WTC11 (cell line): ENCODE results near the gene LETM1. TPM values are rescaled to one million over a fixed set of nuclear protein-coding genes. Genes with fewer than 3 reads are reported as not detected.

Experiments
- ATAC-seq: fragments of 200-7000 bp; cut with Tn5 transposase; 2 replicates; pipeline ENCODE4 v1.10.0; 2021; ENCODE audit warnings: mild to moderate bottlenecking, moderate library complexity
- CTCF ChIA-PET: fragments of 300-600 bp; sonication (Branson Sonifier 250); formaldehyde crosslinking; loops from one replicate; lab custom pipeline; 2021; ENCODE audit warnings: antibody characterized with exemption; lab: Charles Lee
- POLR2A ChIA-PET: fragments of 350-600 bp; sonication (Branson Sonifier 250); formaldehyde crosslinking; loops from one replicate; lab custom pipeline; 2021; ENCODE audit warnings: antibody characterized with exemption; lab: Charles Lee
- DNase-seq: peaks from one replicate; pipeline ENCODE4 v3.0.0; 2021; ENCODE audit warnings: low spot score
- H3K27ac Mint-ChIP-seq: 2 replicates; pipeline ENCODE4 v1.8.0; 2021; ENCODE audit warnings: mixed read lengths
- H3K27me3 Mint-ChIP-seq: 2 replicates; pipeline ENCODE4 v1.8.0; 2021; ENCODE audit warnings: low read depth, mild to moderate bottlenecking, moderate library complexity, mixed read lengths
- H3K36me3 Mint-ChIP-seq: 2 replicates; pipeline ENCODE4 v1.8.0; 2021; ENCODE audit warnings: mixed read lengths
- H3K4me1 Mint-ChIP-seq: 2 replicates; pipeline ENCODE4 v1.8.0; 2022; ENCODE audit warnings: mixed read lengths
- H3K4me3 Mint-ChIP-seq: 2 replicates; pipeline ENCODE4 v1.8.0; 2021; ENCODE audit warnings: mild to moderate bottlenecking, moderate library complexity, mixed read lengths
- H3K9me3 Mint-ChIP-seq: 2 replicates; pipeline ENCODE4 v1.8.0; 2021; ENCODE audit warnings: mixed read lengths
- CREB1 ChIP-seq: sonication (generic); formaldehyde crosslinking; IDR thresholded peaks from 2 replicates; pipeline ENCODE4 v1.8.0; 2023; ENCODE audit warnings: mild to moderate bottlenecking, missing genetic modification reagents
- CREM ChIP-seq: sonication (generic); formaldehyde crosslinking; IDR thresholded peaks from 2 replicates; pipeline ENCODE4 v1.8.1; 2022; ENCODE audit warnings: mild to moderate bottlenecking, missing genetic modification reagents, moderate library complexity
- ELF4 ChIP-seq: sonication (generic); formaldehyde crosslinking; IDR thresholded peaks from 2 replicates; pipeline ENCODE4 v1.8.1; 2022; ENCODE audit warnings: low read depth, mild to moderate bottlenecking, moderate library complexity, missing genetic modification reagents
- ETV6 ChIP-seq: sonication (generic); formaldehyde crosslinking; IDR thresholded peaks from 2 replicates; pipeline ENCODE4 v1.8.1; 2022; ENCODE audit warnings: mild to moderate bottlenecking, missing genetic modification reagents
- FOXK1 ChIP-seq: sonication (generic); formaldehyde crosslinking; IDR thresholded peaks from 2 replicates; pipeline ENCODE4 v1.8.0; 2022; ENCODE audit warnings: mild to moderate bottlenecking, moderate library complexity, missing genetic modification reagents
- JUN ChIP-seq: sonication (generic); formaldehyde crosslinking; IDR thresholded peaks from 2 replicates; pipeline ENCODE4 v1.8.0; 2023; ENCODE audit warnings: mild to moderate bottlenecking, missing genetic modification reagents
- KAT7 ChIP-seq: sonication (generic); formaldehyde crosslinking; IDR thresholded peaks from 2 replicates; pipeline ENCODE4 v1.8.1; 2023; ENCODE audit warnings: missing genetic modification reagents, mild to moderate bottlenecking, borderline replicate concordance
- MYBL2 ChIP-seq: sonication (generic); formaldehyde crosslinking; IDR thresholded peaks from 2 replicates; pipeline ENCODE4 v1.8.1; 2023; ENCODE audit warnings: mild to moderate bottlenecking, moderate library complexity, missing genetic modification reagents
- NR1H2 ChIP-seq: sonication (generic); formaldehyde crosslinking; IDR thresholded peaks from 2 replicates; pipeline ENCODE4 v1.9.0; 2021; ENCODE audit warnings: mild to moderate bottlenecking, moderate library complexity, missing genetic modification reagents
- NR2C2 ChIP-seq: sonication (generic); formaldehyde crosslinking; IDR thresholded peaks from 2 replicates; pipeline ENCODE4 v1.8.0; 2022; ENCODE audit warnings: mild to moderate bottlenecking, missing genetic modification reagents
- RORB ChIP-seq: fragments of 250-450 bp; sonication (Bioruptor Pico); IDR thresholded peaks from 2 replicates; pipeline ENCODE4 v1.9.0; 2021; ENCODE audit warnings: mild to moderate bottlenecking
- SMAD4 ChIP-seq: sonication (generic); formaldehyde crosslinking; IDR thresholded peaks from 2 replicates; pipeline ENCODE4 v1.8.0; 2022; ENCODE audit warnings: mild to moderate bottlenecking, missing genetic modification reagents
- TEAD4 ChIP-seq: sonication (generic); formaldehyde crosslinking; IDR thresholded peaks from 2 replicates; pipeline ENCODE4 v1.8.0; 2022; ENCODE audit warnings: mild to moderate bottlenecking, missing genetic modification reagents
- ZNF121 ChIP-seq: sonication (generic); formaldehyde crosslinking; IDR thresholded peaks from 2 replicates; pipeline ENCODE4 v1.8.0; 2023; ENCODE audit warnings: missing genetic modification reagents
- ZNF263 ChIP-seq: sonication (generic); formaldehyde crosslinking; IDR thresholded peaks from 2 replicates; pipeline ENCODE4 v1.8.1; 2022; ENCODE audit warnings: low read depth, mild to moderate bottlenecking, moderate library complexity, missing genetic modification reagents
- ZNF317 ChIP-seq: sonication (generic); formaldehyde crosslinking; IDR thresholded peaks from 2 replicates; pipeline ENCODE4 v1.8.1; 2023; ENCODE audit warnings: low read depth, mild to moderate bottlenecking, moderate library complexity, missing genetic modification reagents, borderline replicate concordance
- total RNA-seq: library from RNA; stranded (reverse); gene quantifications from 3 replicates; pipeline ENCODE4 v1.2.3, GENCODE V29; 2021
- TF ChIP-seq, protein P1 (sequence below): sonication (generic); formaldehyde crosslinking; conservative IDR thresholded peaks from 2 replicates; pipeline ENCODE4 v1.8.1; 2023; ENCODE audit warnings: mild to moderate bottlenecking, low read depth, missing genetic modification reagents, moderate library complexity
- TF ChIP-seq, protein P2 (sequence below): sonication (generic); formaldehyde crosslinking; IDR thresholded peaks from 2 replicates; pipeline ENCODE4 v1.8.1; 2022; ENCODE audit warnings: low read depth, mild to moderate bottlenecking, moderate library complexity, missing genetic modification reagents, borderline replicate concordance
- TF ChIP-seq, protein P3 (sequence below): sonication (generic); formaldehyde crosslinking; IDR thresholded peaks from 2 replicates; pipeline ENCODE4 v1.8.0; 2023; ENCODE audit warnings: missing genetic modification reagents
- TF ChIP-seq, protein P4 (sequence below): sonication (generic); formaldehyde crosslinking; IDR thresholded peaks from 2 replicates; pipeline ENCODE4 v1.8.0; 2022; ENCODE audit warnings: mild to moderate bottlenecking, missing genetic modification reagents
- TF ChIP-seq, protein P5 (sequence below): fragments of 250-450 bp; sonication (Bioruptor Pico); IDR thresholded peaks from 2 replicates; pipeline ENCODE4 v1.9.0; 2021; ENCODE audit warnings: mild to moderate bottlenecking, borderline replicate concordance

Gene LETM1
- total RNA-seq, 1 experiment from 2014 or later: 66.7 TPM

DNA sequence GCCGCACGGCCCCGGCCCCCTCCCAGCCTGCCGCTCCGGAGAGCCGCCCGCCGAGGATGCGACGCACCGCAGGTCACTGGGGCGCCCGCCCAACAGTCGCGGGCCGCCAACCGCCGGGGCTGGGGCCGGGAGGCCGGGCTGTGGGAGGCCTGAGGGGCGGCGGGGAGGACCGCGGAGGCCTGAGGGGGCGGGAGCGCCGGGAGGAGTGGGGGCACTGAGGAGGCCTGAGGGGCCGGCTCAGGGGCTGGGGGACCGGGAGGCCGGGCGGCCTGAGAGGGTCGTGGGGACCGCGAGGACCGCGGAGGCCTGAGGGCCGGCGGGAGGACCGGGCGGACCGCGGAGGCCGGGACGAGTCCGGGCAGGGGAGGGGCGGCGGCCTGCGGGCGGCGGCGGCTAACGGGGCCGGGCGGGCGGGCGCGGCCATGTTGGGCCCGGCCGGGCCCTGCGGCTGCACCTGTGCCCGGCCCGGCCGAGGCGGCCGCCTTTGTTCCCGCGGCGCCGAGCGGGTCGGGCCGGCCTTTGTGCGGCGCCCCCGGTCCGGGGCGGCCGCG is 15.6 kb upstream of the LETM1 start:
- Mint-ChIP-seq H3K4me3 (peak overlapping the region; percentile 25; the same call in 1 of the 2 replicates), H3K4me1 (peaks cover 34% of the 10 kb centered on the region), H3K27me3 (peaks cover 40% of the 10 kb centered on the region), H3K36me3 (no peaks in the 10 kb centered on the region), H3K9me3 (no peaks in the 10 kb centered on the region), H3K27ac (no peak overlapping the region)
- peak; percentile 7 for ATAC-seq
- DNase-seq: peak; percentile 53
- ChIA-PET CTCF (no interaction called here), POLR2A (no interaction called here)
- TF ChIP-seq ELF4 (CRISPR knock-in tag): no peak
- peak; percentile 77 for TF ChIP-seq ZNF263 (CRISPR knock-in tag)

DNA sequence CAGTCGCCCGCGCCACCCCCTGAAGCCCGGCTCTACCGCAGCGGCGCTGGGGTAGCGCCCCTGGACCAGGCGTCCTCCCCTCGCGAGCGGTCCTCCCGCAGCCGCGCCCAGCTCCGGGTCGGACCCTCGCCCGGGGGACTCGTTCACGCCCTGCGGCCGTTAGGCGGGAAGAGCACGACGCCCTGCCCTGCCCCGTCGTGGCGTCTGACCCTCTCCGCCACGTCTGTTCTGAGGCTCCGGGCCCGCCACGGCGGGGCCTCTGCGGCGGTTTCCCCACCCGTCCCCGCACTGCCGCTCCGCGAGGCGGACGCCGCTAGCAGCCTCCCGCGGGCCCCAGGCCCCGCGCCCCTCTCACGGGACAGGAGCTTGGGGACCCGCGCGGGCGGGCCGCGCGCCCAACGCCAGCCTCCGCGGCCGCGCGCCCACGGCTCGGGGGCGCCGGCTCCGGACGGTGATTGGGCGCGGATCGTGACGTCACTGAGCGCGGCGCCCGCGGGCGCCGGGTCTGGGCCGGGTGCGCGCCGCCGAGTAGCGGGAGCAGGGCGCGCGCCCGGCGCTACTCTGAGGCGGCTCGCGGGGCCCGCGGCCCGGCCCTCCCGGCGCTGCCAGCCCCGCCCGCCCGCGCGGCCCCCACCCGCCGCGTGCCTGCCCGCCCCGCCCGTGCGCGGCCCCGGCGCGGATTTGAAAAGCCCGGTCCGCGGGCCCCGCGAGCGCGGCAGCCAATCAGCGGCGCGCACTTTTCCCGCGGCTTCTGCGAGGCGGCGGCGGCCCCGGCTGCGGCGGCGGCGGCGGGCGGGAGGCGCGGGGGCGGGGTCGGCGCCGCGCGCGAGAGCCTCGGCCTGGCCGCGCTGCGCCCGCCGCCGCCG is 14.9 kb upstream of the LETM1 start, which contains the start of gene NSD2:
TSS of gene NSD2 (plus strand) at position 816 of the 866 bp plus-strand sequence. CDS start 29,262 bp downstream, outside the sequence.
- ATAC-seq: peak; percentile 38
- Mint-ChIP-seq H3K36me3 (no peaks in the 10 kb centered on the region), H3K27ac (peak within 1 kb of the TSS; percentile 95), H3K4me1 (peaks cover 34% of the 10 kb centered on the region), H3K27me3 (peaks cover 47% of the 10 kb centered on the region), H3K4me3 (peak within 1 kb of the TSS; percentile 82), H3K9me3 (no peaks in the 10 kb centered on the region)
- CTCF ChIA-PET: interaction anchor here (1.2 to 2.0 kb wide), 2 partner anchors 40 to 123 kb away, joined by 3 to 8 read pairs; no protein-coding TSS in a partner anchor
- POLR2A ChIA-PET: interaction anchor here (1.0 kb wide), 1 partner anchor 15 kb away, joined by 3 read pairs; no protein-coding TSS in a partner anchor
- peak; percentile 82 for DNase-seq
- TF ChIP-seq SMAD4: 0 out of 2 replicates have a peak, but pooled peaks have one; percentile 42
- no peak for TF ChIP-seq NR1H2
- TF ChIP-seq KAT7 (CRISPR knock-in tag): peak; percentile 93; the same call in 1 of the 2 replicates
- TF ChIP-seq CREB1 (CRISPR knock-in tag): peak; percentile 40; the same call in 1 of the 2 replicates
- TF ChIP-seq, protein P1, sequence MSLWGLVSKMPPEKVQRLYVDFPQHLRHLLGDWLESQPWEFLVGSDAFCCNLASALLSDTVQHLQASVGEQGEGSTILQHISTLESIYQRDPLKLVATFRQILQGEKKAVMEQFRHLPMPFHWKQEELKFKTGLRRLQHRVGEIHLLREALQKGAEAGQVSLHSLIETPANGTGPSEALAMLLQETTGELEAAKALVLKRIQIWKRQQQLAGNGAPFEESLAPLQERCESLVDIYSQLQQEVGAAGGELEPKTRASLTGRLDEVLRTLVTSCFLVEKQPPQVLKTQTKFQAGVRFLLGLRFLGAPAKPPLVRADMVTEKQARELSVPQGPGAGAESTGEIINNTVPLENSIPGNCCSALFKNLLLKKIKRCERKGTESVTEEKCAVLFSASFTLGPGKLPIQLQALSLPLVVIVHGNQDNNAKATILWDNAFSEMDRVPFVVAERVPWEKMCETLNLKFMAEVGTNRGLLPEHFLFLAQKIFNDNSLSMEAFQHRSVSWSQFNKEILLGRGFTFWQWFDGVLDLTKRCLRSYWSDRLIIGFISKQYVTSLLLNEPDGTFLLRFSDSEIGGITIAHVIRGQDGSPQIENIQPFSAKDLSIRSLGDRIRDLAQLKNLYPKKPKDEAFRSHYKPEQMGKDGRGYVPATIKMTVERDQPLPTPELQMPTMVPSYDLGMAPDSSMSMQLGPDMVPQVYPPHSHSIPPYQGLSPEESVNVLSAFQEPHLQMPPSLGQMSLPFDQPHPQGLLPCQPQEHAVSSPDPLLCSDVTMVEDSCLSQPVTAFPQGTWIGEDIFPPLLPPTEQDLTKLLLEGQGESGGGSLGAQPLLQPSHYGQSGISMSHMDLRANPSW (CRISPR knock-in tag): no peak
- peak; percentile 77; the same call in 1 of the 2 replicates for TF ChIP-seq ETV6 (CRISPR knock-in tag)
- TF ChIP-seq, protein P2, sequence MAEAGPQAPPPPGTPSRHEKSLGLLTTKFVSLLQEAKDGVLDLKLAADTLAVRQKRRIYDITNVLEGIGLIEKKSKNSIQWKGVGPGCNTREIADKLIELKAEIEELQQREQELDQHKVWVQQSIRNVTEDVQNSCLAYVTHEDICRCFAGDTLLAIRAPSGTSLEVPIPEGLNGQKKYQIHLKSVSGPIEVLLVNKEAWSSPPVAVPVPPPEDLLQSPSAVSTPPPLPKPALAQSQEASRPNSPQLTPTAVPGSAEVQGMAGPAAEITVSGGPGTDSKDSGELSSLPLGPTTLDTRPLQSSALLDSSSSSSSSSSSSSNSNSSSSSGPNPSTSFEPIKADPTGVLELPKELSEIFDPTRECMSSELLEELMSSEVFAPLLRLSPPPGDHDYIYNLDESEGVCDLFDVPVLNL: peak; percentile 54; the same call in 1 of the 2 replicates
- TF ChIP-seq, protein P3, sequence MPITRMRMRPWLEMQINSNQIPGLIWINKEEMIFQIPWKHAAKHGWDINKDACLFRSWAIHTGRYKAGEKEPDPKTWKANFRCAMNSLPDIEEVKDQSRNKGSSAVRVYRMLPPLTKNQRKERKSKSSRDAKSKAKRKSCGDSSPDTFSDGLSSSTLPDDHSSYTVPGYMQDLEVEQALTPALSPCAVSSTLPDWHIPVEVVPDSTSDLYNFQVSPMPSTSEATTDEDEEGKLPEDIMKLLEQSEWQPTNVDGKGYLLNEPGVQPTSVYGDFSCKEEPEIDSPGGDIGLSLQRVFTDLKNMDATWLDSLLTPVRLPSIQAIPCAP (CRISPR knock-in tag): peak; percentile 83; the same call in 1 of the 2 replicates
- TF ChIP-seq, protein P4, sequence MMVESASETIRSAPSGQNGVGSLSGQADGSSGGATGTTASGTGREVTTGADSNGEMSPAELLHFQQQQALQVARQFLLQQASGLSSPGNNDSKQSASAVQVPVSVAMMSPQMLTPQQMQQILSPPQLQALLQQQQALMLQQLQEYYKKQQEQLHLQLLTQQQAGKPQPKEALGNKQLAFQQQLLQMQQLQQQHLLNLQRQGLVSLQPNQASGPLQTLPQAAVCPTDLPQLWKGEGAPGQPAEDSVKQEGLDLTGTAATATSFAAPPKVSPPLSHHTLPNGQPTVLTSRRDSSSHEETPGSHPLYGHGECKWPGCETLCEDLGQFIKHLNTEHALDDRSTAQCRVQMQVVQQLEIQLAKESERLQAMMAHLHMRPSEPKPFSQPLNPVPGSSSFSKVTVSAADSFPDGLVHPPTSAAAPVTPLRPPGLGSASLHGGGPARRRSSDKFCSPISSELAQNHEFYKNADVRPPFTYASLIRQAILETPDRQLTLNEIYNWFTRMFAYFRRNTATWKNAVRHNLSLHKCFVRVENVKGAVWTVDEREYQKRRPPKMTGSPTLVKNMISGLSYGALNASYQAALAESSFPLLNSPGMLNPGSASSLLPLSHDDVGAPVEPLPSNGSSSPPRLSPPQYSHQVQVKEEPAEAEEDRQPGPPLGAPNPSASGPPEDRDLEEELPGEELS (CRISPR knock-in tag): peak; percentile 70; the same call in 1 of the 2 replicates
- TF ChIP-seq, protein P5, sequence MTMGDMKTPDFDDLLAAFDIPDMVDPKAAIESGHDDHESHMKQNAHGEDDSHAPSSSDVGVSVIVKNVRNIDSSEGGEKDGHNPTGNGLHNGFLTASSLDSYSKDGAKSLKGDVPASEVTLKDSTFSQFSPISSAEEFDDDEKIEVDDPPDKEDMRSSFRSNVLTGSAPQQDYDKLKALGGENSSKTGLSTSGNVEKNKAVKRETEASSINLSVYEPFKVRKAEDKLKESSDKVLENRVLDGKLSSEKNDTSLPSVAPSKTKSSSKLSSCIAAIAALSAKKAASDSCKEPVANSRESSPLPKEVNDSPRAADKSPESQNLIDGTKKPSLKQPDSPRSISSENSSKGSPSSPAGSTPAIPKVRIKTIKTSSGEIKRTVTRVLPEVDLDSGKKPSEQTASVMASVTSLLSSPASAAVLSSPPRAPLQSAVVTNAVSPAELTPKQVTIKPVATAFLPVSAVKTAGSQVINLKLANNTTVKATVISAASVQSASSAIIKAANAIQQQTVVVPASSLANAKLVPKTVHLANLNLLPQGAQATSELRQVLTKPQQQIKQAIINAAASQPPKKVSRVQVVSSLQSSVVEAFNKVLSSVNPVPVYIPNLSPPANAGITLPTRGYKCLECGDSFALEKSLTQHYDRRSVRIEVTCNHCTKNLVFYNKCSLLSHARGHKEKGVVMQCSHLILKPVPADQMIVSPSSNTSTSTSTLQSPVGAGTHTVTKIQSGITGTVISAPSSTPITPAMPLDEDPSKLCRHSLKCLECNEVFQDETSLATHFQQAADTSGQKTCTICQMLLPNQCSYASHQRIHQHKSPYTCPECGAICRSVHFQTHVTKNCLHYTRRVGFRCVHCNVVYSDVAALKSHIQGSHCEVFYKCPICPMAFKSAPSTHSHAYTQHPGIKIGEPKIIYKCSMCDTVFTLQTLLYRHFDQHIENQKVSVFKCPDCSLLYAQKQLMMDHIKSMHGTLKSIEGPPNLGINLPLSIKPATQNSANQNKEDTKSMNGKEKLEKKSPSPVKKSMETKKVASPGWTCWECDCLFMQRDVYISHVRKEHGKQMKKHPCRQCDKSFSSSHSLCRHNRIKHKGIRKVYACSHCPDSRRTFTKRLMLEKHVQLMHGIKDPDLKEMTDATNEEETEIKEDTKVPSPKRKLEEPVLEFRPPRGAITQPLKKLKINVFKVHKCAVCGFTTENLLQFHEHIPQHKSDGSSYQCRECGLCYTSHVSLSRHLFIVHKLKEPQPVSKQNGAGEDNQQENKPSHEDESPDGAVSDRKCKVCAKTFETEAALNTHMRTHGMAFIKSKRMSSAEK (CRISPR knock-in tag): 0 out of 2 replicates have a peak, but pooled peaks have one; percentile 63
- TF ChIP-seq JUN (CRISPR knock-in tag): peak; percentile 94
- peak; percentile 61; the same call in 1 of the 2 replicates for TF ChIP-seq ZNF317
- TF ChIP-seq NR2C2 (CRISPR knock-in tag): 0 out of 2 replicates have a peak, but pooled peaks have one; percentile 52
- TF ChIP-seq FOXK1: peak; percentile 78
- TF ChIP-seq ELF4 (CRISPR knock-in tag): peak; percentile 93
- TF ChIP-seq ZNF121: peak; percentile 70; the same call in 1 of the 2 replicates
- peak; percentile 94 for TF ChIP-seq MYBL2 (CRISPR knock-in tag)
- no peak for TF ChIP-seq RORB (CRISPR knock-in tag)
- TF ChIP-seq CREM: peak; percentile 73
- TF ChIP-seq TEAD4 (CRISPR knock-in tag): 0 out of 2 replicates have a peak, but pooled peaks have one; percentile 43
